Measurements from ENCODE around the gene SLIT1.

DNA sequence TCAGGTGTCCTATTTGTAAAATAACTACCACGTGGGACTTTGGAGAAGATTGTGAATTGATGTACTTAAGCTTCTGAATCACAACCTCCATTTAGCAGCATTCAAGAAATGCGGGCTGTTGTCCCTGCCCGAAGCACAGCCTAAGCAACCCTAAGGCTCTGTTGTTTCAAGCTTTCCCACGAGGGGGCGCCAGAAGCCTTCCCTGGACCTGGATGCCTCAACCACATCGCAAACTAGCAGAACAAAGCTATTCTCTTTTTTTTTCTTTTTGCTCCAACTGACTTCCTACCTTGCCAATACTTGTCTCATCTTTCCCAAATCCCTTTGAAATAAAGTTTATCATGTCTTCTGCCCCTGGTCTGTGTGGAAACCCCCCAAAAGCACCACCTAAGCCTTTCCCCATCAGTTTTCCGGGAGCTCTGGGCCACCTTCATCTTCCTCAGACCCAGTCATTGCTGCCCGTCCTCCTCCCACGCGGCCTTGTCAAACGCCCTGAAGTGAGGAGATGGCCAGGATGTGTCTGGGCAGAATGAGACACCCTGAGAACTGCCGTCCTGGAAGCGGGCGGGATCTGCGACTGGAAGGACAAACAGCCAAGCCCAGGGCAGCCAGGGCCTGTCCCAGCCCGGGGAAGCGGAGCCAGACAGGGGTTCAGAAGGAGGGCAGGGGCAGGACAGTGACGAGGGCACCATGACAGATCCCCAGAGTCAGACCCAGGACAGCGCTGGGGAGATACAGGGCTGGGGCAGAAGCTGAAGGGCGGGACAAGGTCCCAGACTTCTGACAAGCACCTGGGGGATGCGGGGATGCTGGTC lies 112.7 kb downstream of the SLIT1 start:
- TF ChIP-seq, protein P1, sequence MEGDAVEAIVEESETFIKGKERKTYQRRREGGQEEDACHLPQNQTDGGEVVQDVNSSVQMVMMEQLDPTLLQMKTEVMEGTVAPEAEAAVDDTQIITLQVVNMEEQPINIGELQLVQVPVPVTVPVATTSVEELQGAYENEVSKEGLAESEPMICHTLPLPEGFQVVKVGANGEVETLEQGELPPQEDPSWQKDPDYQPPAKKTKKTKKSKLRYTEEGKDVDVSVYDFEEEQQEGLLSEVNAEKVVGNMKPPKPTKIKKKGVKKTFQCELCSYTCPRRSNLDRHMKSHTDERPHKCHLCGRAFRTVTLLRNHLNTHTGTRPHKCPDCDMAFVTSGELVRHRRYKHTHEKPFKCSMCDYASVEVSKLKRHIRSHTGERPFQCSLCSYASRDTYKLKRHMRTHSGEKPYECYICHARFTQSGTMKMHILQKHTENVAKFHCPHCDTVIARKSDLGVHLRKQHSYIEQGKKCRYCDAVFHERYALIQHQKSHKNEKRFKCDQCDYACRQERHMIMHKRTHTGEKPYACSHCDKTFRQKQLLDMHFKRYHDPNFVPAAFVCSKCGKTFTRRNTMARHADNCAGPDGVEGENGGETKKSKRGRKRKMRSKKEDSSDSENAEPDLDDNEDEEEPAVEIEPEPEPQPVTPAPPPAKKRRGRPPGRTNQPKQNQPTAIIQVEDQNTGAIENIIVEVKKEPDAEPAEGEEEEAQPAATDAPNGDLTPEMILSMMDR (IDR thresholded peaks at IDR 0.05): peak; percentile 66 to 82 (median 79)
- TF ChIP-seq POLR2AphosphoS5 (IDR thresholded peaks at IDR 0.05; ENCODE audit: insufficient read depth in 1 of 2, low read depth in 1 of 2): no peak
